Choroid plexus epithelial cell (primary cell): ENCODE data around the gene FRMD7.
"Not testable (repeated sequence)": the region's sequence is repeated elsewhere in the genome, so short reads cannot be mapped to it uniquely, and the experiment has no call there.

Experiments
- DNase-seq: peaks from one replicate; pipeline ENCODE4 v3.0.0-alpha.2; 2010; ENCODE audit warnings: low read depth
- H3K4me3 ChIP-seq: 2 replicates; pipeline ENCODE4 v1.5.1; 2011; ENCODE audit warnings: low read depth, mild to moderate bottlenecking, control low read depth, low read length, moderate library complexity
- CTCF ChIP-seq: conservative IDR thresholded peaks from 2 replicates; pipeline ENCODE4 v1.5.1; 2011; ENCODE audit warnings: low read depth, mild to moderate bottlenecking, control low read depth, inconsistent platforms, low read length, moderate library complexity

The FRMD7 gene

GRCh38 chrX:132165005-132165404 is 37.2 kb upstream of the FRMD7 start:
- no peak for TF ChIP-seq CTCF
- DNase-seq: no peak

GRCh38 chrX:132163094-132163493 is 35.3 kb upstream of the FRMD7 start:
- not testable (repeated sequence) for H3K4me3 ChIP-seq, DNase-seq

More at GRCh38 chrX:132165005-132165404, 37.2 kb upstream of the FRMD7 start:
- no peak overlapping the region for H3K4me3 ChIP-seq

- H3K4me3 ChIP-seq: no peak overlapping the region
- TF ChIP-seq CTCF: no peak
- no peak for DNase-seq
Measured at GRCh38 chrX:132153166-132153565, 25.3 kb upstream of the FRMD7 start.

- no peak overlapping the region for H3K4me3 ChIP-seq
- no peak for DNase-seq
- no peak for TF ChIP-seq CTCF
Measured at GRCh38 chrX:132146456-132146855, 18.6 kb upstream of the FRMD7 start.

GRCh38 chrX:132144061-132144460 is 16.2 kb upstream of the FRMD7 start:
- no peak for DNase-seq
- H3K4me3 ChIP-seq: no peak overlapping the region
- TF ChIP-seq CTCF: no peak

GRCh38 chrX:132125906-132126305 is 1.9 kb downstream of the FRMD7 start:
- no peak for TF ChIP-seq CTCF
- no peak for DNase-seq
- no peak overlapping the region for H3K4me3 ChIP-seq

- no peak for TF ChIP-seq CTCF
- no peak for DNase-seq
- H3K4me3 ChIP-seq: no peak overlapping the region
Measured at GRCh38 chrX:132120913-132121312, 6.9 kb downstream of the FRMD7 start.
